Thoracic aorta (tissue), 2 donors: Measurements from ENCODE around the gene PRPF6. TPM values are rescaled to one million over a fixed set of nuclear protein-coding genes. Genes with fewer than 3 reads are reported as not detected.

Experiments used
- ATAC-seq: fragments of 150-250 bp; one replicate; pipeline ENCODE4 v1.8.0; 2017; ENCODE audit warnings: low read depth; ENCODE audit not compliant: insufficient number of reproducible peaks, low FRiP score
- DNase-seq: peaks from one replicate; pipeline ENCODE4 v3.0.0-alpha.2; 2020; ENCODE audit warnings: low spot score
- H3K27ac ChIP-seq, 2 donors: fragments of 200-600 bp; sonication (generic); 1 replicate in 1 of 2; 2 replicates in 1 of 2; pipeline ENCODE4 v1.5.1; 2016; ENCODE audit warnings: mild to moderate bottlenecking in 2 of 2, moderate library complexity in 2 of 2
- H3K27me3 ChIP-seq: fragments of 200-600 bp; sonication (generic); replicated peaks from 2 replicates; pipeline ENCODE4 v1.6.0; 2016; ENCODE audit warnings: mild to moderate bottlenecking; ENCODE audit not compliant: insufficient read depth
- H3K36me3 ChIP-seq: fragments of 200-600 bp; sonication (generic); one replicate; pipeline ENCODE4 v1.5.1; 2016
- H3K4me1 ChIP-seq, 2 donors: fragments of 200-600 bp; sonication (generic); 1 replicate in 1 of 2; 2 replicates in 1 of 2; pipeline versions ENCODE4 v1.5.1 to v1.6.0; 2016; ENCODE audit warnings: low read depth in 2 of 2, mild to moderate bottlenecking in 1 of 2; ENCODE audit not compliant: control insufficient read depth in 1 of 2
- H3K4me3 ChIP-seq: fragments of 200-600 bp; sonication (generic); 2 replicates; pipeline ENCODE4 v1.5.1; 2016; ENCODE audit warnings: mild to moderate bottlenecking
- H3K9me3 ChIP-seq: fragments of 200-600 bp; sonication (generic); 2 replicates; pipeline ENCODE4 v1.5.1; 2016
- CTCF ChIP-seq: fragments of 200-600 bp; sonication (generic); IDR thresholded peaks from one replicate; pipeline ENCODE4 v1.5.1; 2019; ENCODE audit warnings: antibody characterized with exemption
- total RNA-seq, 2 donors: library from RNA; depleted of rRNA; stranded (reverse); fragments of >200 nt; gene quantifications; one replicate each; pipeline versions ENCODE4 v1.1.0 to v1.2.3, GENCODE V29; 2016

PRPF6 gene
- total RNA-seq, 2 donors from 2014 or later: 51.9 to 52.9 TPM

GRCh38 chr20:64052987-64053840, 72.3 kb downstream of the PRPF6 start:
- Histone ChIP-seq H3K27ac (no peak overlapping the region), H3K4me3 (no peak overlapping the region), H3K36me3 (no peaks in the 10 kb centered on the region), H3K4me1 (peaks cover 0 to 10% of the 10 kb centered on the region in 2 donors), H3K27me3 (no peaks in the 10 kb centered on the region), H3K9me3 (no peaks in the 10 kb centered on the region)
- no peak for ATAC-seq
- TF ChIP-seq CTCF: no peak
- no peak for DNase-seq

DNA sequence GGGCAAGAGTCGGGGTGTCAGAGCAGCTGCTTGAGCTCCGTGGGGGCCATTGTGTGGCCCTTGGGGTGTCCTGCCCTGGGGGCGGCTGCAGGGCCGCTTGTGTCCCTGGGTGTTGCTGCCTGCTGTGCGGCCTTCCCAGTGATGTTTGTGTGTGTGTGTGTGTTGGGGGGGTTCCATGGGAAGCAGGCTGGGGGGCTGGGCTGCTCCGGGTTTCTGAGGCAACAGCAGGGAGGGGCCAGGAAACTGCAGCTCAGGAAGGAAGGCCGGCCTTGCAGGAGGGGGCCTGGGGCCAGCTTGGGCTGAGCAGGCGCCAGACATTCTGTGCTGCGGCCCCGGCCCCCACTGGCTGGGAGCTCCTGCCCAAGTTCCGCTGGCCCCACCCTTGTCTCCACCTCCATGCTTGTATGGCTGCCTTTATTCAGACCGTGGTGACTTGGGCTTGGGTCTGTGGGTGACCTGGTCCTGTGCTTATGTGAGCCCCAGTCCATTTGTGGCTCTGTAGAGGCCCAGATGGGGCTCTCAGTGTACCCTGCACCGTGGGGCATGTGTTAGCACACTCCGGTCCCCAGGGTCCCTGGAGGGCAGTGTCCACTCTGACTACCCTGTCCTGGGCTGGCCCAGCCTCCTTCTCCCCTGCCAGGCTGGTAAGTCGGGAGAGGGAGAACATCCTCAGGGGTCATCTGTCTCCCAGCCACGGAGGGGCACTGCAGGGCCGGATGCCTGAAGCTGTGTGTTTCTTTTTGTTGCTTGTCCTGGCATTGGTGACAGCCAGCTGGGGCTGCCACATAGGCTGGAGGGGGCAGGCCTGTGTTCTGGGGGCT, 73.1 kb downstream of the PRPF6 start:
- Histone ChIP-seq H3K4me3 (no peak overlapping the region), H3K4me1 (peaks cover 0 to 5% of the 10 kb centered on the region in 2 donors), H3K27me3 (no peaks in the 10 kb centered on the region), H3K9me3 (no peaks in the 10 kb centered on the region), H3K36me3 (no peaks in the 10 kb centered on the region), H3K27ac (no peak overlapping the region)
- no peak for TF ChIP-seq CTCF
- DNase-seq (no peak), ATAC-seq (no peak)

GRCh38 chr20:64055396-64055892, 74.5 kb downstream of the PRPF6 start:
- Histone ChIP-seq H3K4me1 (no peaks in the 10 kb centered on the region), H3K36me3 (no peaks in the 10 kb centered on the region), H3K27me3 (no peaks in the 10 kb centered on the region), H3K9me3 (no peaks in the 10 kb centered on the region), H3K27ac (peak overlapping the region in 1 of 2 donors; percentile 21), H3K4me3 (no peak overlapping the region)
- ATAC-seq: no peak
- no peak for DNase-seq
- TF ChIP-seq CTCF: no peak

DNA sequence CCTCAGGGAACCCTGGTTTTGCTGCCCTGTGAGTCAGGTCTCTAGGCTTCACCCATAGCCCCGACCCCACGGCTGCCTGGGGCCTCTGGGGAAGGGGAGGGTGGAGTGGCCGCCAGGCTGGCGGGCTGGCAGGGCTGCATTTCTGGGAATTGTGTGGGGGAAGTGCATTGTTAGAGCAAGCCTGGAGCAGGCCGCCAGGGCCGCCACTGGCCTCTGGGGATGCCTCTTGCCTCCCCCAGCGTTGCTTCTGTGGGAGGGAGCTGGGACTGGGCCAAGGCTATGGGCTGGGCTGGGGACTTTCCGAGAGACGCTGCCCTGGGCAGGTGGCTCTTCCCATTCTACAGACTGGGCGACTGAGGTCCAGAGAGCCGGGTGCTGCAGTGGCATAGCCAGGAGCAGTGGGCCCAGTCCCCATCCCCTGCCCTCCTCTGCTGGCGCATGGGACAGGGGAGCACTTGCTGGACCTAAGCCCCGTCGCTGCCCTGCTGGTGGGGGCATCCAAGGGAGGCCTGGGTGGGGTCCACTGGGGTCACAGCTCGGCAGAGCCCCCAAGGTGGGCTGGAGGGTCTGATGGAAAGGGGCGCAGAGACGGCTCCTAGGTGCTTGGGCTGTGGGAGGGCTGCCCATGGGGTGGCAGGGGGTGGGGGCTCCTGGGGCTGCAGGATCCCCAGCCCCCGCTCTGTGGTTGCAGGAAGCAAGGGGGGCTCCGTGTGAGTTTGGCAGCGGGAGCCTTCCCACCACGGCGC, 75.1 kb downstream of the PRPF6 start:
- Histone ChIP-seq H3K36me3 (no peaks in the 10 kb centered on the region), H3K4me1 (no peaks in the 10 kb centered on the region), H3K27me3 (no peaks in the 10 kb centered on the region), H3K9me3 (no peaks in the 10 kb centered on the region), H3K27ac (no peak overlapping the region), H3K4me3 (no peak overlapping the region)
- no peak for DNase-seq
- ATAC-seq: no peak
- TF ChIP-seq CTCF: no peak

DNA sequence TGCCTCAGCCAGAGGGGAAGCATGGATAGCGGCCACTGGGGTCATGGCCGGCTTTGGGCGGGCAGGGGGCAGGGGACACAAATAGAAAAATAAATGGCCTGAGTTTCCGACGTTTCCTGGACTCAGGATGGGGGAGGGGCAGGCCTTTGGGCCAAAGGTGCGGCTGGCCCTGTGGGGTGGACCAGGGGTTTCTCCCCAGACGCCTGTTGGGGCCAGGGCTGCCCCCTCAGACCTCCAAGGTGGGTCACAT, 75.6 kb downstream of the PRPF6 start:
- no peak overlapping the region for H3K4me3 ChIP-seq
- H3K9me3 ChIP-seq: no peaks in the 10 kb centered on the region
- H3K27me3 ChIP-seq: no peaks in the 10 kb centered on the region
- no peak for DNase-seq
- no peak overlapping the region for H3K27ac ChIP-seq
- no peak for TF ChIP-seq CTCF
- no peaks in the 10 kb centered on the region for H3K4me1 ChIP-seq
- no peaks in the 10 kb centered on the region for H3K36me3 ChIP-seq
- ATAC-seq: no peak
